Smooth muscle cell of the brain vasculature (primary cell): ENCODE results near the gene SP110.
"Not testable (repeated sequence)": the region's sequence is repeated elsewhere in the genome, so short reads cannot be mapped to it uniquely, and the experiment has no call there.

Source experiments
- DNase-seq: peaks from one replicate; pipeline ENCODE4 v3.0.0-alpha.2; 2012; ENCODE audit warnings: low read depth, low spot score

The SP110 gene

DNA sequence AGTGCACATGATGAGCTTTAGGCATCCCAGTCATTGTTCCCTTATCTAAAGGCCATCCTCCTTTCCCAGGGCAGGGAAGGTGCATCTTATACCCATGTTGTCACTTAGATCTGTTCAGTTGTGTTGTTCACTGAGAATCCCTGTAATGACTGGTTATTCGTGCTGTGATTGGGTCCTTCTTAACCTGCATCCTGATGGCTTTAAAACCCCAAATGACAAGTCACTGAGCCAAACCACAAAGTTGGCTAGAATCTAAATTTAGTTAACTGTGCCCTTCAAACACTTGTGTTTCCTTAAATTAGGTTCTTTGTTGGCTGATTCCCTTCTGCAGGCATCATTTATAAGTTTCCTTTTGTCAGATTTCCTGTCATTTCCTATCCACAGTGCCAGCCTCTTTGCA lies 92.6 kb downstream of the SP110 start:
- no peak for DNase-seq

DNA sequence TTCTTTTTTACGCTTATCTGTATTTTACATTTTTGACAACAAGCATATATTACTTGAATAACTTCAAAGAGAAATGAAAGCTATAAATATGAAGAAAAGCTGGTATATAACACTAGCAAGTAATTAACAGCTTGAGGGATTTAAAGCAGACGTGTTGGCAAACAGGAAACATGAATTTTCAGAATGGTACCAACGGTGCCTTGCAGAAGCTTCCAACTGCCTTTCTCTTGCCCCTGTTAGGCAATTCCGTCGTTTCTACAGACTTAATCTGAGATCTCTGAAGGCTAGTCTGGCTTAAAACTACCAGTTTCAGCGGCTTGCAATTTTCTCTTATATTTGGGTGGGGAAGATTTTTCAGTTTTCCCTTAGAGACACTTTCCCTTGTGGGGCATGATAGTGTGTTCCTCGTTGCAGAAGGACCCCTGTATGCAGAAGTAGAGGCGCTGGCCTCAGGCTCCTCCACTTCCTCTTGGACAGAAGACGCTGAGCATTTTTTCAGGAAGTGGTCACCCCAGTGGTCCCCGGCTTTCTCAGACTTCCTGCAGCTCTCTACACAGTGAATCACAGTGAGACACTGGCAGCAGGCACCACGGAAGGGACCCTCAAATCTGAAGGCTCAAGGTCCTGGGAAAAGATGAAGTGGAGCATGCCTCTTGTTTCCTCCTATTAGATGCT lies 94.9 kb downstream of the SP110 start:
- no peak for DNase-seq

DNA sequence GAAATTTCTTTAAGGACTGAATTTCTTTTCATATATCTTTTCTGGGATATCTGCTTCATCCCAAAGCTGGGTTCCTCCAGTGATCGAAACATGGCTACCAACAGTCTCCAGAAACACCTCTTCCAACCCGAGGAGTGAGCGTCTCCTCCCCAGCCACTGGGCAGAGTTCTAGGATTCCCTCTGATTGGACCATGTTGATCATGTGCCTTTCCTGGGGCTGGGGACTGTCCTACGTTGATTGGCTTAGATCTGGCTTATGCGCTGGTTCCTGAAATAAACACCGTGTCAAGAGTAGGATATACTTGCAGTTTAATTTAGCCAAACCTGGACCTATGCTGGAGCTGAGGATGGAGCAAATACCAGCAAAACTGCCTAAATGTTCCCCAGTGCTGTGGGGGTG lies 95.5 kb downstream of the SP110 start:
- DNase-seq, result no peak

DNA sequence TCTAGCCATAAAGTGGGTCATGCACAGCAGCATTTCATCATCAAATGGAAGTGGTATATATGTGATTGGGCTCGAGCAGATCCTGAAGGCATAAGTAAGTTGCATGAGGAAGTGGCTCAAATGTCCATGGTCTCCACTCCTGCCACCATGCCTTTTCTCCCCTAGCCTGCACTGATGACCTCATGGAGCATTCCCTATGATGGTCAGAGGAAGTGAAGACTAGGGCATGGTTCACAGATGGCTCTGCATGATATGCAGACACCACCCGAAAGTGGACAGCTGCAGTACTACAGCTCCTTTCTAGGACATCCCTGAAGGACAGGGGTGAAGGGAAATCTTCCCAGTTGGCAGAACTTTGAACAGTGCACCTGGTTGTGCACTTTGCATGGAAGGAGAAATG lies 99.4 kb downstream of the SP110 start:
- not testable (repeated sequence) for DNase-seq

DNA sequence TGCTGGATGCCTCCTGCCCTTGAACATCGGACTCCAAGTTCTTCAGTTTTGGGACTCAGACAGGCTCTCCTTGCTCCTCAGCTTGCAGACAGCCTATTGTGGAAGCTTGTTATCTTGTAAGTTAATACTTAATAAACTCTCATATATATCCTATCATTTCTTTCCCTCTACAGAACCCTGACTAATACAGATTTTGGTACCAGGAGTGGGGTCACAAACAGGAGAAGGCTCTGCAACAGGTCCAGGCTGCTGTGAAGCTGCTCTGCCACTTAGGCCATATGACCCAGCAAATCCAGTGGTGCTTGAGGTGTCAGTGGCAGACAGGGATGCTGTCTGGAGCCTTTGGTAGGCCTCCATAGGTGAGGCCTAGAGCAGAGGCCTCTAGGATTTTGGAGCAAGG lies 100.0 kb downstream of the SP110 start:
- DNase-seq, result not testable (repeated sequence)
